NCI-H226 (cell line): Measurements from ENCODE around the gene HS3ST3B1.

Experiments
- DNase-seq: peaks from one replicate; pipeline ENCODE4 v3.0.0-alpha.2; 2015

HS3ST3B1 gene

DNA sequence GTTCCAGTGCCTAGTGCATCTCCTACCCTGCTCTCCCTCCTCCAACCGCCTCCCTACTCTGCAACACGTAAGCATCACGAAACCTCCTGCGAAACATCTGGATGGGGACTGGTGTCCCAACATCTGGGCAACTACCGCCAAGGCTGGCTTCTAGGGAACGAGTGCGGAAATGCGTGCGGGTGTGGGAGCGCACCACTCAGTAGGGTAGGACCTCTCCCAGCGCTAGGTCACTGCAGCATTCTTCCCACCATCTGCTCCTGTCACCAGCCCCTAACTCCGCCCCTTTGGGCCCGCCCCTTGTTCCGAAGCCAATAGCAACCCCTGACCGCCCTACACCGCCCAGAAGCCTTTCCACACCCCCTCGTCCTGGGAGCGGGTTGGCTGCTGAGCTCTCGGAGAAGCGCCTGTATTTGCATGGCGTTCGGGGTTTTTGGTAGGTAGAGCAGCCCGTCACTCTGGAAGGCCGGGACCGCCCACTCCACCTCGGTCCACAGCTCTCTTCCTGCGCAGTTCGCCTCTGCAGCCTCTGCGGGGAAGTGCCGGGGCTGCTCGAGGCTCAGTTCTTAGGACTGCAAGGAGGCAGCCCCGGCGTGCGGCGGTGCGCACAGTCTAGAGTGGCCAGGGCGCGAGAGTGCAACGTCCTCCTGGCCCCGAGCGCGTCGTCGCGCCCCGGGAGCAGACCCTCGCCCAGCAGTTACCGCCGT, at the start of gene HS3ST3B1:
Gene HS3ST3B1, plus strand, starts transcription at position 507 of the 704 bp plus-strand sequence. CDS start 438 bp downstream, outside the sequence.
- DNase-seq: peak; percentile 99

DNA sequence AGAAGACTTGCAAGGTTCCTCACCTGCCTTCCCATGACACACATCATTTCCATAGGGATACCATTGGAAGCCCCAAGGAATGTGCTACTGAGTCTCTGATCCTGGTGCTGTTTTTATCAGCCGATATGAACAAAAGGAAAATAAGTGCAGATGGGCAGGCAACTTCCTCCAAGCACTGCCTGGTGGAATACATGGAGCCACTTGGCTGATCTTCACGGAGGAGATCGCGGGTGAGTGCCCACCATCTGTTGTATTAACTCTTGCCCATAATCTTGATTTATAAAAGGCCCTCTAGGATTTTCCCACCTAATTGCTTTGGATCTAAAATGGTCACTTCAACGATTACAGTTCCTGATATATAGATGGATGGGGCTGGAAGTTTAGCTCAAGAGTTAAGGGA, 39.5 kb upstream of the HS3ST3B1 start:
- DNase-seq: no peak

DNA sequence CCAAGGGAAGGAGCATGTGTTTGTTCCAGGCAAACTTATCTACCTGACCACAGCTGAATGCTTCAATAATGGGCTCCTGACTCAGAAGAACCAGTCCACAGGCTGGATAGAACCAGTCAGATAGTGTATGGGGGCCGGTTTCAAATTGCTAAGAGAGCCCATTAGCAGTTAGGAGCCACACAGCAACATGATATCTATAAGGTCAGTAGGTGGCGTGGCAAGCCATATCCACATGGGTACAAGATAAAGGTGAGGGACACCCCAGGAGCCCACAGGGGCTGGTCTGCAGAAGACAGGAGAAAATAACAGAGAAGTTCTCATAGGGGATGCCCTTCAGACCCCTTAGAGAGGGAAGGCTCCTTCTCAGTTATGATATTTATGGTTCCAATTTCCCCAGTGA, 32.6 kb upstream of the HS3ST3B1 start:
- no peak for DNase-seq

DNA sequence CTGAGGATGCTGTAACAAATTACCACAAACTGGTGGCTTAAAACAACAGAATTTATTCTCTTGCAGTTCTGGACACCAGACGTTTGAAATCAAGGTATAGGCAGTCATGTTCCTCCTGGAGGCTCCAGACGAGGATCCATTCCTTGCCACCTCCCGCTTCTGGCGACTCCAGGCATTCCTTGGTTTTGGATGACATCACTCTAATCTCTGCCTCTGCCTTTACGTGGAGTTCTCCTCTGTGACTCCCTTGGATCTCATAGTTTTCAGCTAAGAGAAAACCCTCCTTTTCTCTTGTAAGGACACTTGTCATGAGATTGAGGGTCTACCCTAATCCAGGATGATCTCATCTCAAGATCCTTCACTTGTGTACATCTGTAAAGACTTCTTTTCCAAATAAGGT, 31.4 kb upstream of the HS3ST3B1 start:
- no peak for DNase-seq

DNA sequence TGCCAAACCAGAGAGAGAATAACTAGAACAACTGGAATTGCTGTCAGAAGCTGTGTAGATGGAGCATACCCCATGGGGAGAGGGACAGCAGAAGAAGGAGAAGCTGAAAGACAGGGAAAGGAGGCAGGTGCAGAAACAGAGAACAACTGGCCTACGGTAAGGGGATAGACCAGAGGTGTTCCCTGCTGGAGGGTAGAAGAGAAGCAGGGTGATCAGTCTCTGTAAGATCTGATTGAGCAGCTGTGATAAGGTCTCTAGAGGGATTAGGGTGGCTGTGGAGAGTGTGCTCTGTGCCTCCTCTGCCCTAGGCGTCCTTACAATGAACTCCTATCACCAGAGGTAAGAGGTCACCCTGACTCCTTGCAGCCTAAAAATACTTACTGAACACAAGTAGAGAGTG, 30.4 kb upstream of the HS3ST3B1 start:
- DNase-seq: no peak

DNA sequence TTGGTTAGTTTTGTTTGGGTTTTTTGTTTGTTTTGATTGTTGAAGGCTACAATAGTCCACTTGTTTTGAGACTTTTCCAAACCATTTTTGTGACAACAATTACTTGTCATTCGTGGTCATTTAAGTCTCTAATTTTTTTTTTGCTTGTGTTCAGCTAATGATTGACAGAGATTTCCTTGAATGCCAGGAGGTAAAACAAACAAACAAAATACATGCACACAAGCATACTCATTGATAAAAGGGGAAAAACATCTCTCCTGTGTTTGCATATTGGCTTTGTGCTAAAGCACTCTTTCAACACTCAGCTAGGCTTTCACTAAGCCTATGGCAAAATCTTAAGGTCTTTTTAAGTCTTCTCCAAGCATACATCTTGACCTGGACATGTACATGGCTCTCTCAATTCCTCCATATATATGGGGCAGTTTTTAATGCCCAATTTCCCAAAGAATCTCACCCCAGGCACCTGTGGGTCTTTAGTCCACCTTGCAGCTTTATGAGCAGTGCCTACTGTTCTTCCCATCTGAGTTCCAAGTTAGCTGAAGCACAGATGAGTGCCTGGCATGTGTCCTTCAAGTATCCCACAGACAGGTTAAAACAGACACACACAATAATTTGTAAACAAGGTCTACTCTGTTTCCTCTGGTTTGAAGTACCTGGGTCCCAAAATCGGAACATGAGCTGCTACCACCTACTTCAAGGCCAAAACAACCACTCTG, 24.2 kb upstream of the HS3ST3B1 start:
- DNase-seq: no peak

DNA sequence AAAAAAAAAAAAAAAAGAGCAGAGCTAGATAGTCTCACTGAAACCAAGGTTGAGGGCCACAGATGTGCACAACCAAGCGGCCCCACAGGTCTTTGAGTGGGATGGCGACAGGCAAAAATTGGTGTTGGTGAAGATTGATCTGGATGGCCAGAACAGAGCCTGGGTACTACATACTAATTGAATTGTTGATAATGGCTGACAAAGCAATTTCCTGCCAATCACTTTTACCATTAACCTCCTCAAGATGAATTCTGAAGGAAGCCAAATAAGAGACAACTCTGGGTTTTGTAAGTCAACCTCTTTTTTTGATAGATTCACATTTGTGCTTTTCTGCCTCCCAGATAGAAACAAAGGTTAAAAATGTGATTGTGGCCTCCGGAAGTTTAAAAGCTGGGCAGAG, 19.4 kb upstream of the HS3ST3B1 start:
- DNase-seq: no peak

DNA sequence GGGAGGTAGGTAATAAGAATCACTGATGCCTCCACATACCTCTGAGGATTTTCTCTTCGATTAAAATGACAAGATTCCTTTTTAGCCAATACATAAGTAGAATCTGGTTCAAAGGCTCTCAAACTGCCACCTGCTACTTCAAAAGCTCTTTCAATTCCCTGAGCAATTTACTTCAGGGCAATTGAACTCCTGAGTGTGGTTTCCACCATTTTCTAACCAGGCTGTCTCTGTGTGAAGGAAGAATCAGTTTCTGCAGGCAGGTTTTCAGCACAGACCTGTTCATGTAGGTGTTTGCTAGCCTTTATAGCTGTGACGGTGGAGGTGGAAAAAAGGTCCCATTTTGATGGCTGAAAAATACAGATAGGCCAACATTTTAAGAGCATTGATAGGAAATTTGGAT, 18.2 kb upstream of the HS3ST3B1 start:
- no peak for DNase-seq

DNA sequence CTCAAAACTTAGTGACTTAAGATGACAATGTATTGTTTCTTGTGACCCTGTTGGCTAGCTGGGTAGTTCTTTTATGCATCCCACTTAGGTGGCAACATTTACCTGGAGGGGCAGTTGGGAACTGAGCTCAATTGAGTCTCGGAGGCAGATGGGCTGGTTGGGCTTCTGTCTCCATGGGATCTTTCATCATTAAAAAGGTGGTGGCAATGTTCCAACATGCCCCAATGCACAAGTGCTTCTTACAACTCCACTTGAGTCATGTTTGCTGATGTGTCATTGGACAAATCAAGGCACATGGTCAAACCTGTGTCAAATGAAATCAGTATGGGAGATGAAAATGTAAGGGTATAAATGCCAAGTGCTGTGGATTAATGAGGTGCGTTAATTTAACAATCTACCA, 11.7 kb upstream of the HS3ST3B1 start:
- no peak for DNase-seq

DNA sequence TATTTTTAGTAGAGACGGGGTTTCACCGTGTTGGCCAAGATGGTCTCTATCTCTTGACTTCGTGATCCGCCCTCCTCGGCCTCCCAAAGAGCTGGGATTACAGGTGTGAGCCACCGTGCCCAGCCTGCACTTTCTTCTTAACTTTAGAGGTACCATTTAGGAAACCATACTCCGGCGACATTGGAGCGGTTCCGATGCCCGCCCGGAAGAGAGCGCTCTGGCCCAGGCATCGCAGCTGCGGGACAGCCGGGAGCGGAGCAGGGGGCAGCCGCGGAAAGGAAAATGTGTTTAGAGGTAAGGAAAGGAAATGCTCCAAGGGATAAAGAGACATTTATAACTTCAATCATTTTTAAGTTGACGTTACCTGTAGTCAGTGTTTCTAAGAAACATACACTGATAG, 6.0 kb upstream of the HS3ST3B1 start:
- no peak for DNase-seq

DNA sequence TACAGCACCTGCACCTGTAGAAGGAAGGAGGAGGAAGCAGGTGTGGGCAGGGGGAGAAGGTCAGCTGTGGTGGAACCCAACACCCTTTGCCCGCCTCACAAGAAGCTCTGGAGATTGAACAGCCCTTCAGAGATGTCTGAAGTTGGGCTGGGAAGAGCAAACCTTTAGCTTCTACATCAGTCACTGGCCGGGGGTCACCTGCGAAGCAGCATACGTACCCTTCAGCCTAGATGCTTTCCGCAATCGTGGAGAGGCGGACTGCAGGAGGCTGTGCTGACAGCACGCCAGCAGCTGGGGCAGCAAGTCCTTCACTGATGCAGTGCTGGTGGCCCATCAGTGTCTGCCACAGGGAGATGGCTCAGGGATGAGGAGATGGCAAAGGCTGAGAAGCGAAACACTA, 5.2 kb upstream of the HS3ST3B1 start:
- DNase-seq: no peak

DNA sequence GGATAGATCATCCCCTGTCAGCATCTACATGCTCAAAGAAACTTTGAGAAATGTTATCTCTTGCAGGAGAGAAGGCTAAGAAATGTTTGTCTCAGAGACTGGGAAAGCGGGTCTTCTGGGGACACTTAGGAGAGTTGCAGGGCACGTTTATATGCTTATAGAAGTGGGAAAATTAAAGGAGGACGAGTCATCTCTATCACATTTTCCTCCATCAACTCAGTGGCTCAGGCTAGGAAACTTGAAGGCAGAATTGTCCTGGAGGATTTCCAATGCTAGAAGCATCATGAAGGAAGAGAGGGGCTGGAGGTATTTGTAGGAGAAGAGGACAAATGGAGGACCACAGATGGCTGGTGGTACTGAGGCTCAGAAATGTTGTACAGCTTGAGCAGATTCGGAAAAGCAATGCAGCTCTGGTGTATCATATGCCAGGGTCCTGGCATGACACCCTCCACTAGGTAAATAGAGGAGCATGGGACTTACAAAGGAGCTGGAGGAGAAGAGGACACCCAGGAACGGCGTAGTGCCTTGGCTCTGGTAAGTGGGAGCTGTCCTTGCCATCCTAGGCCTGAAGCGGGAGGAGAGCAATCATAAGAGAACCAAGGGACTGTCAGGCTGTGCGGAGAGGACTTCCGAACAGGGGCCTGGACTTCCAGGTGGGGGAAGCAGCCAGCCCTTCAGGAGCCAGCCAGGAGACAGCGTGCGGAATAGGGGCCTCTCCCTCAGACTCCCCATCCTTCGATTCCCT, 4.5 kb upstream of the HS3ST3B1 start:
- DNase-seq: no peak

DNA sequence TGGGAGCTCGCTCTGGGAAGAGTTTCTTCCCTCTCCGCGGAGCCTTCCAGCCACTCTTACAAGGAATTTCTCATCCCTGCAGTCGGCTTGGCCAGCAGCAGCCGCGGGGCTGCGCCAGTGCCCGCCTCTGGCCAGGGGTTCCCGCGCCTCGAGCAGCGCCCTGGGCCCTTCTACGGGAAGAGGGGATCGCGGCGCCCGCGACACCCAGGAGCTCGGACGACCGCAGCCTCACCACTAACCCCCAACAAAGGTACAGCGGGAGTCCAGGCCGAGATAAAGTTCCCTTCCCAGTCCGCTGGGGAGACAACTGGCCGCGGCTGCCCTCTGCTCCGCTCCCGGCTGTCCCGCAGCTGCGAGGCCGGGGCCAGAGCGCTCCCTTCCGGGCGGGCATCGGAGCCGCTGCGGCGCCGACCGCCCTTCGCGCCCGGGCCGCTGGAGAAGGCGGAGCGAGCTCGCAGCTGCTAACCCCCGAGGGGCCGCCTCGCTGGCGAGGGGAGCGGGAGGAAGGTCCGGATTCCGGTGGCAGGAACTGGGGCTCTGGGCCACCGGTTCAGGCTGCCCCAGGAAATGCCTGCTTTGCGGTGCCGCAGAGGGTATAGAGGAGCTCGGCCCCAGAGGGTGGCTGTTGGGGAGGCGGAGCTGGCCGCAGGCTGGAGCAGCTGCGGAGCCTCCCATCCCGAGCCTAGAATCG, 3.6 kb upstream of the HS3ST3B1 start:
- DNase-seq: peak; percentile 20

DNA sequence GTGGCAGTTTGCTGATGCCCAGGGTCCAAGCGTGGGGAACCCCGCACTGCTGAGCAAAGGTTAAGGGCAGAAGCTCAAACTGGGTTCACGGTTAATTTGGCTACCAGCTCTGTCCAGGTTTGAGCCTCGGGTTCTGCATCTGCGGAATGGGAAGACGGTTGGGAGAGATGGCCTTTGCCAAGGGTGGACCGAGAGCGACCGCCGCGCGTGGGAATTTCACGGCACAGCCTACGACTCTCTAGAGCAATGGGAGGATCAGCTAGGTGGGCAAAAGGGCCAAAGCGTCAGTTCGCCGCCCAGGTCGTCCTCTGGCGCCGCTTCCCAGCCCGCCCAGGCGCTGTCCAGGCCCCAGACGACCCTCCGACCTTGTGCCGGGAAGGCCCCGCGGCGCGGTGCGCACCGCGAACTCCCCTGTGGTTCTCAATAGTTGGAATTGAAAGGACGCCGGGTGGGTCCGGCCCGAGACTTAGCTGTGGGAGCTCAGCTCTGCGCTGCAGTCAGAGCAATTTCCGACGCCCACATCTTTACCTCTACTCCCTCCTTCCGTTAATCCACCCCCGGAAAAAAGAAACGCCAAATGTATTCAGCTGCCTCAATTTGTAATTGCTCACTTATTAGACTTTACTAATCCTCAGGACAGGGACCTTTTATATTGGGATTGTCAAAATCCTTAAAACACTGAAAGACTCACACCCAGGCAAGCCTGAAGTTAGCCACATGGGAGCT, 2.5 kb upstream of the HS3ST3B1 start:
- no peak for DNase-seq

DNA sequence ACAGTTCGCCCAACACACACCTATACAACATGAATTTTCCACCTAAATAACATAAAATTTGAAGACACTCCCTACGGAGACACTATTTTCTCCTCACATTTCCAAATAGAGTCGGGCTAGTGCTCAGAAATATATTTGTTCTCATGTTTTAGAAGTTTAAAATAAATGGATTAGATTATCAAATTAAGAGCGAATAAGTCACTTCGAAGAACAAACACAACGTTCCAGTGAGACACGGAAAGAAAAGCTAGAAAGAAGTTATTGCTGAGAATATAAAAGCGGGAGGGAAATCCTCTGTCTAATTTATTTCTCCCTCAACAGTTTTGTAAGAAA, 2.0 kb upstream of the HS3ST3B1 start:
- no peak for DNase-seq

DNA sequence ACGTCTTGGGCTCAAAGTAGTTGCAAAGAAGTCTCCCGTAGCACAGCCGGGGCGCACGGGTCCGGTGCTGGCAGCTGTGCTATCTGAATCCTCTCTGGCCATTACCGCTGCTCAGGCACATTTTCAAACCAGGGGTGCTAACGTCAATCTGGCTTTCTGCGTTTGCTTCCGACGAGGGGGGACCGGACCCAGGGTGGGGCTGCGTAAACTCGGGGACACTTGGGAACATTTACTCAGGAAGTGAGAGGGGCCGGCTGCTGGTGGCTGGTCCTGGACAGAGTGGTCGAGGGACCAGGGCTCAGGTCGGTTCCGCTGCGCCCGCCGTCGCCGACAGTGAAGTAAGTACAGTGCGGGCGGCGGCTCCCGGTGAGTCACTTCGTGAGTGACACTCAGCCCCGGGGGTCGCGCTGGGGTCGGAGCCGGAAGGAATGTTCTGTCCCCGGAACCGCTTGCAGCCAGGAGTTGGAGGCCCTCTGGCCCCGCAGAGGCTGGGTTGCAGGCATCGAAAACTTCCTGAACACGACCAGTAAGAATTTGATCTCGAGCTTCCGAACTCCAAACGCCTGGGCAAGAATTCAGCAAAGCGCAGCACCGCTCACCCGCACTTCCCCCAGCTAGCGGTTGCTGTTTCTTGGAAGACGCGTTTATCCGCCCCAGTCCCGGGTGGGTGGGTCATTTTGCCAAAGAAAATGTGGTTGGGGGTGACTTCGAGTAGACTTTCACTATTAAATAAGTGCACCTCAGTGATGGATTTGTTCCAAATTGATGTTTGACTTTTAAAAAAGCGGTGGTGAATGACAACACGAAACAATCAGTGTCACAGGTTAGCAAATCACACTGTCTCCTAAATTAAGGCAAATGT, 1.4 kb upstream of the HS3ST3B1 start:
- DNase-seq: no peak

DNA sequence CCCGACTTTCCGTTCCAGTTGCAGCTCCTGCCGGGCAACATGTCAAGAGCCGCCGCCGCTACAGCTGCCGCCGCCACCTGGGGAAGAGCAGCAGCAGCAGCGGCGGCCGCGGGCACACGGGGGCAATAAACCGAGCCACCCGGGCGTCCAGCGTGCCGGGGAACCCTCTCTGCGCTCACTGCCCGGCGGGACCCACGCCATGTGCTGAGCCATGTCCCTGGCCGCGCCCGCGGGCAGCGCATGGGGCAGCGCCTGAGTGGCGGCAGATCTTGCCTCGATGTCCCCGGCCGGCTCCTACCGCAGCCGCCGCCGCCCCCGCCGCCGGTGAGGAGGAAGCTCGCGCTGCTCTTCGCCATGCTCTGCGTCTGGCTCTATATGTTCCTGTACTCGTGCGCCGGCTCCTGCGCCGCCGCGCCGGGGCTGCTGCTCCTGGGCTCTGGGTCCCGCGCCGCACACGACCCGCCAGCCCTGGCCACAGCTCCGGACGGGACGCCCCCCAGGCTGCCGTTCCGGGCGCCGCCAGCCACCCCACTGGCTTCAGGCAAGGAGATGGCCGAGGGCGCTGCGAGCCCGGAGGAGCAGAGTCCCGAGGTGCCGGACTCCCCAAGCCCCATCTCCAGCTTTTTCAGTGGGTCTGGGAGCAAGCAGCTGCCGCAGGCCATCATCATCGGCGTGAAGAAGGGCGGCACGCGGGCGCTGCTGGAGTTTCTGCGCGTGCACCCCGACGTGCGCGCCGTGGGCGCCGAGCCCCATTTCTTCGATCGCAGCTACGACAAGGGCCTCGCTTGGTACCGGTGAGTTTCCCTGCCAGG, 604 bp downstream of the HS3ST3B1 start:
- DNase-seq: no peak

DNA sequence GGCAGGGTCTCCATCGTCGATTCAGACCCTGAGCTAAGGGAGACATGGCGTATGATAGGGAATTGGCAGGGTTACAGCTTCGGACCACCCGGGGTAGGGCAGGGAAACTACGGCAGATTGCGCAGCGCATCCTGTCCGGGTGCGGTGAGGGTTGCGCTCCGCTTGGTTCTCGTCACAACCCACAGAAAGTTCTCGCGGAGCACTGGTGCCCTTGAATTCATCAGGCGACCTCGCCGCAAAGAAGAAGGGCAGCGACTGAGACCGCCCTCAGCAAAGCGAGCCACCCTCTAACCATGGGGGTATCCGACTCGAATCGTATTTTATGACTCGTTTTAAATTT, 1.2 kb downstream of the HS3ST3B1 start:
- no peak for DNase-seq

DNA sequence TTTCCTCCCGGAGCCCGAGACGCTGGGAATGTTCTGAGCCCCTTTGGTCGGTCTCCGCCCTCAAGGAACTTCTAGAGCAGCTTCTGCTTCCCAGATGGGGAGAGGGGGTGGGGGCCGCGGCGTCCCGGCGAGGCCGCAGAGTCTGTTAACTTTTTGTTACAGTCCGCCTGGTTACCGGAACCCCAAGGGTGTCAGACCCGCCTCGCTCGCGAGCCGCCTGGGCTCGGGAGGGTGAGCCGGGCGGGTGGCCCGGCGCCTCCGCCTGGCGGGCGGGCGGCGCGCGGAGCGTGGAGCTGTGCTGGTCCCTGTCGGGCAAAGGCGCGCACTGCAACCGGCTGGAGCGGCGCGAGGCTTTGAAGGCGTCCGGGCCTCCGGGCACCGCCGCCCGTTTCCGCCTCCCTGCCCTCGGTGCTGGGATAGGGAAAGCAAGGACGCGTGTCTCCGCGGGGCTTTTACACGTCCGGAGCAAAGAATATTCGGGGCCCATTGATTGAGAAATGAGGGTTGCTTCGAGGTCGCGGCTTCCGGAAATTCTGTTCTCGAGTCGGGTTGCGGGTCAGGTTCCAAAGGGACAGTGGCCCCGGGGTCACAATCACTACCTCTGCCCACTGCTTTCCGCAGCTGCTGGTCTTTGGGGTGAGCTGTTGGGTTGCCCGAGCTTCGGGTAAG, 1.7 kb downstream of the HS3ST3B1 start:
- DNase-seq: peak; percentile 68
